Activated CD4-positive, alpha-beta memory T cell treated with anti-CD3 and anti-CD28 coated beads for 36 hours (primary cell): ENCODE results near the gene DPP7. TPM values are rescaled to one million over a fixed set of nuclear protein-coding genes. Genes with fewer than 3 reads are reported as not detected.
A peak's percentile ranks its signal among the peaks of the same experiment; 100 is the strongest.

ENCODE experiments used
- CTCF ChIA-PET: fragments of 350-600 bp; sonication (Branson Sonifier 250); formaldehyde crosslinking; loops from one replicate; lab custom pipeline; 2021; ENCODE audit warnings: antibody characterized with exemption, inconsistent platforms; lab: Charles Lee
- POLR2A ChIA-PET: fragments of 350-600 bp; sonication (Branson Sonifier 250); formaldehyde crosslinking; loops from one replicate; lab custom pipeline; 2021; ENCODE audit warnings: antibody characterized with exemption; lab: Charles Lee
- DNase-seq: peaks from one replicate; pipeline ENCODE4 v3.0.0-alpha.2; 2020
- H3K27ac Mint-ChIP-seq: one replicate; pipeline ENCODE4 v1.8.0; 2021; ENCODE audit warnings: mixed read lengths
- H3K27me3 Mint-ChIP-seq: one replicate; pipeline ENCODE4 v1.8.0; 2021; ENCODE audit warnings: mixed read lengths
- H3K36me3 Mint-ChIP-seq: one replicate; pipeline ENCODE4 v1.8.0; 2021; ENCODE audit warnings: mixed read lengths
- H3K4me1 Mint-ChIP-seq: one replicate; pipeline ENCODE4 v1.8.0; 2021; ENCODE audit warnings: low read depth, mixed read lengths
- H3K4me3 Mint-ChIP-seq: one replicate; pipeline ENCODE4 v1.8.0; 2021; ENCODE audit warnings: mild to moderate bottlenecking, mixed read lengths
- H3K9me3 Mint-ChIP-seq: one replicate; pipeline ENCODE4 v1.8.0; 2021; ENCODE audit warnings: mixed read lengths
- intact Hi-C: fragments of 100-400 bp; cut with micrococcal nuclease; formaldehyde crosslinking; loops from one replicate; pipeline ENCODE4 v1.15.1; 2023
- total RNA-seq, 2 experiments: library from RNA; stranded (reverse); gene quantifications; one replicate each; pipeline ENCODE4 v1.2.3, GENCODE V29; 2021

The DPP7 gene
- total RNA-seq, 2 experiments from 2014 or later = 195 to 208 TPM

DNA sequence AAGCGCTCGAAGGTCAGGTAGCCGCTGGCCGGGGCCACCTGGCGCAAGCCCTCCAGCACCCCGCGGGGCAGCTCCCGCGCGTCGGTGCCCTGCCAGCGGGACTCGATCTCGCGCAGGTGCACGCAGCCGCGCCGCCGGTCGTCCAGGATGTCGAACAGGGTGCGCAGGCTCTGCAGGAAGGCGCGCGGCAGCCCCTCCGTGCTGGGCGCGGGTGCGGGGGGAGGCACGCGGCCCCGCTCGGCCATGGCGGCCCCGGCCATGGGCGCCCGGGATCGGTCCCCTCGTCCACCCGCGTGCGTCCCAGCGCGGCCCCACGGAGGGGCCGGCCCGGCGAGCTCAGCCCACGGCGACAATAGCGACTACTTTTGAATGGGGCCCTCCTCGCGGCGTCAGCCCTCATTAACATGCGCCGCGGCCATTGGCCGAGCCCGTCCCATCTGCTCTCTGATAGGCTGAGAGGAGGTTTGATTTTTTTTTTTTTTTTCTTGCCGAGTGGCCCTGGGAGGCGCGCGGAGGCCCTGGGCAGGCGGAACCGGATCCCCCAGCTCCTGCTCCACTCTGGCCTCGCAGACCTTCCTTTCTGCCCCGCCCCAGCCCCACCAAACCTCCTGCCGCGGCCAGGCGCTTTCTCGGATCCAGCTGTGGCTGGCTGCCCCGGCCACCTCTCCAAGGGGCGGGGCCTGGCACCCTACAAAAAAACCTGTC, 44.2 kb downstream of the DPP7 start, which contains the start of gene SAPCD2:
SAPCD2 (minus strand) TSS at position 357 of the 705 bp plus-strand sequence; CDS start at position 260, 97 bp downstream.
- Mint-ChIP-seq H3K27ac (no peak within 1 kb of the TSS), H3K27me3 (no peaks in the 10 kb centered on the region), H3K4me3 (peak within 1 kb of the TSS; percentile 61), H3K36me3 (no peaks in the 10 kb centered on the region), H3K4me1 (peaks cover 8% of the 10 kb centered on the region), H3K9me3 (no peaks in the 10 kb centered on the region)
- peak; percentile 90 for DNase-seq
- ChIA-PET POLR2A (interaction anchor here (0.6 to 4.3 kb wide), 11 partner anchors 16 to 263 kb away, joined by 3 to 27 read pairs (median 4); partner anchors contain the start of genes MAN1B1, NRARP and TUBB4B), CTCF (interaction anchor here (1.0 to 10.6 kb wide), 7 partner anchors 15 to 531 kb away, joined by 3 to 208 read pairs (median 12); partner anchors contain the start of genes ABCA2, FUT7, MAN1B1 and NPDC1)
- intact Hi-C loops = loop anchor here (2.0 to 5.0 kb wide), 2 partner anchors 16 to 523 kb away; partner anchors contain the start of genes MAN1B1 and NOTCH1

- no peak for DNase-seq
- H3K36me3 Mint-ChIP-seq = no peaks in the 10 kb centered on the region
- peak overlapping the region; percentile 52 for H3K4me3 Mint-ChIP-seq
- peaks cover 8% of the 10 kb centered on the region for H3K4me1 Mint-ChIP-seq
- H3K9me3 Mint-ChIP-seq = no peaks in the 10 kb centered on the region
- intact Hi-C loops = loop anchor here (2.0 to 5.0 kb wide), 4 partner anchors 17 to 522 kb away; partner anchors contain the start of genes ABCA2, MAN1B1, NOTCH1 and NPDC1
- CTCF ChIA-PET = interaction anchor here (0.7 to 10.6 kb wide), 9 partner anchors 14 to 530 kb away, joined by 3 to 208 read pairs (median 10); partner anchors contain the start of genes ABCA2, DPP7, FUT7 and MAN1B1
- no peaks in the 10 kb centered on the region for H3K27me3 Mint-ChIP-seq
- POLR2A ChIA-PET = interaction anchor here (1.0 to 4.3 kb wide), 5 partner anchors 17 to 262 kb away, joined by 3 to 27 read pairs (median 5); partner anchors contain the start of genes MAN1B1 and TUBB4B
- H3K27ac Mint-ChIP-seq = no peak overlapping the region
Measured at GRCh38 chr9:137069508-137070091, 44.9 kb downstream of the DPP7 start.

- ChIA-PET CTCF (interaction anchor here (0.7 to 10.6 kb wide), 27 partner anchors 9 to 291 kb away, joined by 3 to 208 read pairs (median 4); partner anchors contain the start of genes ABCA2, DPP7, FUT7 and LRRC26), POLR2A (interaction anchor here (1.2 to 4.3 kb wide), 4 partner anchors 9 to 172 kb away, joined by 3 to 27 read pairs (median 6); partner anchors contain the start of genes MAN1B1 and TUBB4B)
- Mint-ChIP-seq H3K4me1 (peaks cover 8% of the 10 kb centered on the region), H3K27me3 (no peaks in the 10 kb centered on the region), H3K27ac (no peak overlapping the region), H3K4me3 (peak overlapping the region; percentile 52), H3K36me3 (no peaks in the 10 kb centered on the region), H3K9me3 (no peaks in the 10 kb centered on the region)
- DNase-seq = no peak
- intact Hi-C loops = loop anchor here (2.0 to 5.0 kb wide), 2 partner anchors 22 to 42 kb away; partner anchors contain the start of genes ABCA2 and NPDC1
Measured at GRCh38 chr9:137068539-137069507, 45.7 kb downstream of the DPP7 start.

GRCh38 chr9:137067860-137068538, 46.5 kb downstream of the DPP7 start:
- Mint-ChIP-seq H3K4me3 (peak overlapping the region; percentile 4), H3K27ac (peak overlapping the region; percentile 29), H3K9me3 (no peaks in the 10 kb centered on the region), H3K27me3 (no peaks in the 10 kb centered on the region), H3K4me1 (peaks cover 8% of the 10 kb centered on the region), H3K36me3 (no peaks in the 10 kb centered on the region)
- POLR2A ChIA-PET = interaction anchor here (1.0 to 4.3 kb wide), 3 partner anchors 10 to 74 kb away, joined by 3 to 27 read pairs (median 3); partner anchors contain the start of gene MAN1B1
- CTCF ChIA-PET = interaction anchor here (0.7 to 10.6 kb wide), 29 partner anchors 8 to 290 kb away, joined by 3 to 208 read pairs (median 4); partner anchors contain the start of genes ABCA2, FUT7, LRRC26 and MAN1B1
- intact Hi-C loops = loop anchor here (2.0 to 5.0 kb wide), 2 partner anchors 21 to 41 kb away; partner anchors contain the start of genes ABCA2 and NPDC1
- peak; percentile 91 for DNase-seq

GRCh38 chr9:137066096-137066861, 48.3 kb downstream of the DPP7 start:
- Mint-ChIP-seq H3K9me3 (no peaks in the 10 kb centered on the region), H3K4me1 (peaks cover 8% of the 10 kb centered on the region), H3K4me3 (no peak overlapping the region), H3K36me3 (no peaks in the 10 kb centered on the region), H3K27me3 (no peaks in the 10 kb centered on the region), H3K27ac (no peak overlapping the region)
- DNase-seq = no peak
- ChIA-PET CTCF (interaction anchor here (0.7 to 10.6 kb wide), 12 partner anchors 8 to 243 kb away, joined by 3 to 208 read pairs (median 12); partner anchors contain the start of genes ABCA2, FUT7, MAN1B1 and NPDC1), POLR2A (interaction anchor here (0.6 kb wide), 1 partner anchor 20 kb away, joined by 3 read pairs; no protein-coding TSS in a partner anchor)
- intact Hi-C loops = loop anchor here (5.0 kb wide), 1 partner anchor 39 kb away; the partner anchor contains the start of gene ABCA2

DNA sequence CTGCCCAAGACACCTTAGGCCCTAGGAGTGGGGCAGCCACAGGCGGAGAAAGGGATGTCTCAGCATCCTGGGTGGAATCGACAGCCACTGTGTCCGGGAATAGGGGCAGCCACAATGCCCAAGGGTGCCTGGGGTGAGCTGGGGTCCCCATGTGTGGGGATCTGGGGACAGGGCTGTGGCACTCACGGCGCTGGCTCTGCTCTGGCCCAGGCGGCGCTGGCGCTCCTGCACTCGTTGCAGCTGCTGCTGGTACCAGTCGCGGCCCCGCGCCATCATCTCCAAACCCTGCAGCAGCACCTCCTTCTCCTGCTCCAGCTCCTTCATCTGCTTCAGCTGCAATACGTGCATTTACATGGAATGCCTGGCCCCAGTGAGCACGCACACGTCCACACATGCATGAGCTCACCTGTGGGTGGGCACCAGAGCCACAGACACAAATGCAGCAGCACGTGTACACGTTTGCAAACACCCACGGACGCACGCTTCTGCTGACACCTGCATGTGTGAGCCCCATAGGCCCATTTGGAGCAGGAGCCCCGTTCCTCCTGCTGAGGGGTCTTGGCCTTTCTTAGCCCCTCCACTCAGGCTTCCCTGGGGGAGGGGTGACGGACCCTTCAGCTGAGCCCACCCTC, 49.1 kb downstream of the DPP7 start:
- H3K27me3 Mint-ChIP-seq = no peaks in the 10 kb centered on the region
- intact Hi-C loops = loop anchor here (5.0 kb wide), 1 partner anchor 38 kb away; the partner anchor contains the start of gene ABCA2
- no peak for DNase-seq
- no peak overlapping the region for H3K4me3 Mint-ChIP-seq
- H3K27ac Mint-ChIP-seq = no peak overlapping the region
- H3K36me3 Mint-ChIP-seq = no peaks in the 10 kb centered on the region
- ChIA-PET POLR2A (no interaction called here), CTCF (interaction anchor here (0.8 to 10.6 kb wide), 6 partner anchors 10 to 35 kb away, joined by 3 to 208 read pairs (median 43); partner anchors contain the start of genes ABCA2, FUT7, MAN1B1 and NPDC1)
- no peaks in the 10 kb centered on the region for H3K9me3 Mint-ChIP-seq
- peaks cover 4% of the 10 kb centered on the region for H3K4me1 Mint-ChIP-seq

GRCh38 chr9:137064880-137065164, 49.7 kb downstream of the DPP7 start:
- Mint-ChIP-seq H3K4me1 (peaks cover 4% of the 10 kb centered on the region), H3K9me3 (no peaks in the 10 kb centered on the region), H3K4me3 (no peak overlapping the region), H3K27ac (no peak overlapping the region), H3K27me3 (no peaks in the 10 kb centered on the region), H3K36me3 (no peaks in the 10 kb centered on the region)
- ChIA-PET POLR2A (no interaction called here), CTCF (interaction anchor here (0.9 to 10.6 kb wide), 13 partner anchors 9 to 287 kb away, joined by 3 to 208 read pairs (median 10); partner anchors contain the start of genes ABCA2, FUT7, MAN1B1 and NPDC1)
- DNase-seq = no peak
- intact Hi-C loops = loop anchor here (5.0 kb wide), 1 partner anchor 38 kb away; the partner anchor contains the start of gene ABCA2

GRCh38 chr9:137064027-137064879, 50.3 kb downstream of the DPP7 start:
- Mint-ChIP-seq H3K27me3 (no peaks in the 10 kb centered on the region), H3K36me3 (no peaks in the 10 kb centered on the region), H3K27ac (peak overlapping the region; percentile 44), H3K4me3 (no peak overlapping the region), H3K9me3 (no peaks in the 10 kb centered on the region), H3K4me1 (peaks cover 4% of the 10 kb centered on the region)
- ChIA-PET POLR2A (no interaction called here), CTCF (interaction anchor here (0.6 to 10.6 kb wide), 22 partner anchors 9 to 286 kb away, joined by 3 to 208 read pairs (median 4); partner anchors contain the start of genes ABCA2, FUT7, MAN1B1 and NPDC1)
- intact Hi-C loops = no loop called here
- peak; percentile 68 for DNase-seq
